Inferior parietal cortex (tissue), 1 donor: ENCODE data around the gene FAM47E.
"Not testable (repeated sequence)": the region's sequence is repeated elsewhere in the genome, so short reads cannot be mapped to it uniquely, and the experiment has no call there.

Source experiments
- DNase-seq: peaks from one replicate; pipeline ENCODE4 v3.0.0-alpha.2; 2016; ENCODE audit errors: extremely low spot score

The FAM47E gene

DNA sequence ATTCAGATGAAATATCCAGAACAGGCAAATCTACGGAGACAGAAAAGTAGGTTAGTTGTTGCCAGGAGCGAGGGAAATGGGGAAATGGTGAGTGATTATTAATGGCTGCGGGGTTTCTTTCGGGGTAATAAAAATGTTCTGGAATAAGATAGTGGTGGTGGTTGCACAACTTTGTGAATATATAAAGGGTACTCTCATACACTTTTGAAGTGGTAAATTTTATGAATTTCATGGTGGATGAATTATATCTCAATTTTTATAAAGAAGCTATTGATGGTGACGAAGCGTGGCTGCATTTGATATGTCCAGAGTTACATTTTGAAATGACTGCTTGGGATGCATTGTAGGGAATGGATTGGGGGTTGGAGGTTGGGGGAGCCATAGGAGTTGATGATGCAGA lies 16.3 kb downstream of the FAM47E start:
- no peak for DNase-seq

DNA sequence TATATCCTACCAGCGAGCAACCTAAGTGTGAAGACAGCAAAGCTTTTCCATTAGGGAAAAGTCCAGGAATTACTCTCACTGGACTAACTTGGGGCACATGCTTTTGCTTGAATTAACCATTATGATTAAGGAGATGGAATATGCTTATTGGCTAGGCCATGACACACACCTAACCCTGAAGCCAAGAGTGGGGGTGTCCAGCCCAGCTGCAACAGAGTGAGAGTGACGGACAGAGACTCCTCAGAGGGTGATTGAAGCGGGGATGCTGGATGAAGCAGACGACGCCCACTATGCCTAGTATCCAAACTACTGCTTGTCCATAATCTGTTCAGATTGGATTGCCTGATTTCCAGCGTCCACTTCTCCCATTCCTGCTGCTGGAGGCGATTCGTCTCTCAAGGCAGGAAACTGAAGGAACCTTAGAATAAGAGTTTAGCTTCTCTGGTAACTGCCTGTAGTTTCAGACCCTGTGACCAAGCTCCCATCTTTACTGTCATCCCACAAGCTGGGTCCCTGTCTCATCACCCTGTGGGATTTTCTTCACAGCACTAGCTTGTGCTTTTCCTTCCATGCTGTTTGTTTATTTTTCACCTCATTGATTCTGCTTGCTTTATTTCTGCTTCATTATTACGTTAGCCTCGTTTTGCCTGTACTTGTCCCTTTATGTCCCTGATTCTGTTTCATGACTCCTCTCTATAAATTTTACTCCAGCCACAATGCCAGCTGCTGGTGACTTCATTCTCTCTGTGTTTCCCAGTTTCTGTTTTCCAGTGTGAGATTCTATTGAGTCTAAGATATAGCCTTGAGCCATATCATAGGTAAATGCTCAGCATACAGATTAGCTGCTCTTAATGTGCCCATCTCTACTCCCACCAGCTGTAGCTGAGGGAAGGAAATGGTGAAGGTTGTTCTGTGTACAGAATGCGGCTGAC lies 19.0 kb downstream of the FAM47E start:
- DNase-seq = no peak

DNA sequence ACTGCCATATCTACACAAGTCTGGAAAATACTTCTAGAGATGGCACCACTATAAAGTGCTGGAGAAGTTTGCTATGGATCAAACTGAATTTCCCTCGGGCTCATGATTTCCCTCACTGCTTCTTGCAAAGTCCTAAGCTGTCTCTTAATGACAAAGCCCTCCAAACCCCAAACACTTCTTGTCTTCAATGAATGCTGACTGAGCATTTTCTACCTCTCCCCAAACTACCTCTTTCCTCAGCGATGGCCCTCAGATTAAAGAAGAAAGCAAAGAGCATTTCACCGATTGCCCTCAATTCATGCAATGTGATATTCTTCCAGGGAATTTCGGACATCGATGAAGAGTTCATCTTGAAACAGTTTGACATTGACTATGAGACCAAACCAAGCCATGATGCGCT lies 19.7 kb downstream of the FAM47E start:
- no peak for DNase-seq

DNA sequence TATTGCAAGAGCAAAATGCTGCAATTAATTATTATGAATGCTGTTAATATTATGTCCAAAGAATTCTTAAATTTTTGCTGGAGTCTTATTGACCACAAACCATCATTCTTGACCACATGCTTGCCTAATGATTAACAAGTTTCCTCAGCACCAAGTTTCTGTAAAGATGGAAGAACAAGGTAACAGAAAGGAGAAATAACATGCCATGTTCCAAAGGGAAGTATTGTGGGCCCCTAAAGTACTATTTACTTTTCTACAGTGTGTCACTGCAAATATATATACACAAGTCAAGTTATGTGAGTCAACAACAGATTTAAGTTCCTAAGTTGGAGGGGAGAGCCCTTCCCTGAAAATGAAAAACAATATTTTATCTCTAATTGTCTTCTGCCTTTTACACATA lies 20.6 kb downstream of the FAM47E start:
- DNase-seq = no peak

DNA sequence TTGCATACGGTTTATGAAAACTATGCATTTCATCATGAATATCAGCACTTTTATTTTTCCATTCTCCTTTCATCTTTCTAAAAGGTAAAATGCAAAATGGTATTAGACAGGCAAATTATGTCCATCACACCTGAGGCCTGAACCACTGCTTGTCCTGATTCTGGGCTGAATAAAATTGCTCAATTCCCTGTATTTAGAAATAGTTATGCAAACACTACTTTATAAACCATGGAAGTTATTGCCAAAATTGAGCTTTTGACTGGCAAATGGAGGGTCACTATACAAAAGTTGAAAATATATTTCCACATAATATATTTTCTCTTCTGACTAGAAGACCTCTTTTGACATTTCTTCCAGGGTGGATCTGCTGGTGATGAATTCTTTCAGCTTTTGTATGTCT lies 21.1 kb downstream of the FAM47E start:
- no peak for DNase-seq

DNA sequence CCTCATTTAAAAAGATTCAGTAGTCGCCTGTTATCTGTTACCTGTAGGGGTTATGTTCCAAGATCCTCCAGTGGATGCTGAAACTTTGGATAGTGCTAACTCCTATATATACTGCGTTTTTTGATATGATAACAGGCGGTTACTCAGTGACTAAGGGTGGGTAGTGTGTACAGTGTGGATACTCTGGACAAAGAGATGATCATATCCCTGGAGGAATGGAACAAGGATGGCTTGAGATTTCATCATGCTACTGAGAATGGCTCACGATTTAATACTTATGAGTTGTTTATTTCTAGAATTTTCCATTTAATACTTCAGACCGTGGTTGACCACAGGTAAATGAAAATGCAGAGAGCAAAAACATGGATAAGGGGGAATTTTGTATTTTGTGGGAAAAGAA lies 21.5 kb downstream of the FAM47E start:
- DNase-seq = no peak

DNA sequence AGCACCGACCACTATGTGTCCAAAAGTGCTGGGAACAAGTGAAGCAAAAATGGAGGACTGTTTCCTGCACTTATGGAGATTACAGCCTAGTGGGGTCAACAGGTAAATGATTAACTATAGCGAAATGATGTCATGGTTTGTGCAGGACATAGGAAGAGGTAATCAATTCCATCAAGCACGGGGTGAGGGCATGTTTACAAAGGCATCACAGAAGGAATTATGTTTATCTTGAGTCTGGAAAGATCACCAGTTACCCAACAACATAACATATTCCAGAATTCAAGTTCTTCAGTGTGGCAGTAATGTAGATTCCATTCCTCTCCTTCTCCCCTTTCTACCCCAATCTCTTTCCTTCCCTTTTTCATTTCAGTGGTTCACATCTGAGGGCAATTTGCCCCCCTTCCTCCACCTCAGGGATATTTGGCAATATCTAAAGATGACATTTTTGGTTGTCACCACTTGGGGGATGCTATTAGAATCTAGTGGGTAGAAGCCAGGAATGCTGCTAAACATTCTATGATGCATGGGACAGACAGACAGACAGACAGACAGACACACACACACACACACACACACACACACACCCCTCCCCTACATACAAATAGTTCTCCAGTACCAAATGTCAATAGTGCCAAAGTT lies 24.1 kb downstream of the FAM47E start:
- no peak for DNase-seq

DNA sequence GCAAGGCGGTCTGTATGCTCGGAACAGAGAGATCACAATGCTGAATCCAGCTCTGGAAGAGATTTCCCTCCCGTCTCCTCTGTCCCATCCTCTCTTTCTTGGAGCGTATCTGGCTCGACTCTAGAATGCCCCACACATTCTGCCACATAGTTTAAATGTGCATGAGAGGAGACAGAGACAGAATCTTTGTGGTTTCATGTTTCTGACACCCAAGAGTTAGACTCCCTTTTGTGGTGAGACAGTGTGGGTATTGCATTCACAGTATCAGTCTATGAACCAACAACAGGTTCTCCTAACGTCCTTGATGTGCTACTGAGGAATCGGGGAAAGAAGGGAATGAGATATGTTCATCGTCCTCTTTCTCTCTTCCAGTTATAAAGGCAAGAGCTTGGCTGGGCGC lies 25.3 kb downstream of the FAM47E start:
- no peak for DNase-seq

DNA sequence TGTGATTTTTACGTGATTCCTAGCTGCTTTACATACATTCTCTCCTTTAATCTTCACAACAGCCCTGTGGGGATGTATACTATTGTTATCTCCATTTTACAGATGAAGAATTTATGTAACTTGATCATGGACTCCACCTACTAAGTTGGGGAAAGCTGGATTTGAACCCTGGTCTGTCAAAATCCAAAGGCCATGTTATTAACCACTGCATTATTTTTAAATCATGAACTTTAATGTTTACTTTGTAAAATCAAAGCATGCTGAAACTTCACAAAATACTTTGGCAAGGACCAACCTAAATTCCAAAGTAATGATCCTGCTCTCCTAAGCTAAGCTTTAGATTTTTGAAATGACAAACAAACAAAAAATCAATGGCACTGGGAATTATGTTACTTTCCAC lies 26.1 kb downstream of the FAM47E start:
- no peak for DNase-seq

DNA sequence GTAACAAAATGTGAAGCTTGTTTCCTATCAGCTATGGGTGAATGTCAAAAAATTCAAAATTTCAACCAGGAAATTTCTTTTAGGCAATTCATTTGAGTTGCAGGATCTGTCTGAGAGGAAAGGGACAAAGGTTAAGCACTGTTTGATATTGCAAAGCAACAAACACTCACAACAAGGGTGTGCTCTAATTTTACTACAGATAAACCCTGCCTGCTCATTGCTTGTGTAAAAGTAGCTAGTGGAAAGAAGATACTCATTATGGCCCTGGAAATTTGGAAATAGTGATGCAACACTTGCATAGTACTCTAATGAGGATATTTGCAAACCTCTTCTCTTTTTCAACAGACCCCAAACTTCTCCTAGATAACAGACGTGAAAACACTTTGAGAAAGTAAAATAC lies 27.1 kb downstream of the FAM47E start:
- no peak for DNase-seq

DNA sequence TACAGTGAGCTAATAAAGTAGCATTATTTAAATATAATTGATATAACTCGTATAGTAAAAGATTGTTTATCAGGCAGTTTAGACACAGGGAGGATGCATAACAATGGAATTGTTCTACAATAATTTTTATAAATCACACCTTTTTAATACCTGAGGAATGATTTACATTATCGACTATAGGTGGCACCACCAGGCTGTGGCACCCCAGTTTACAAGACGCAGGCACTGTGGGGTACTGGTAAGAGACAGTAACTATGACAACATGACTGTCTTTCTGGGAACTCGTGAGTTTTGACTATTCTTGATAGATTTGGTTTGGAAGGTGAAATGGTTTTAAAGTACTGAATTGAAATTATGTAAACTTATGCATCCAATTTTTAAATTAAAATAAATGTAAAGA lies 27.9 kb downstream of the FAM47E start:
- no peak for DNase-seq

DNA sequence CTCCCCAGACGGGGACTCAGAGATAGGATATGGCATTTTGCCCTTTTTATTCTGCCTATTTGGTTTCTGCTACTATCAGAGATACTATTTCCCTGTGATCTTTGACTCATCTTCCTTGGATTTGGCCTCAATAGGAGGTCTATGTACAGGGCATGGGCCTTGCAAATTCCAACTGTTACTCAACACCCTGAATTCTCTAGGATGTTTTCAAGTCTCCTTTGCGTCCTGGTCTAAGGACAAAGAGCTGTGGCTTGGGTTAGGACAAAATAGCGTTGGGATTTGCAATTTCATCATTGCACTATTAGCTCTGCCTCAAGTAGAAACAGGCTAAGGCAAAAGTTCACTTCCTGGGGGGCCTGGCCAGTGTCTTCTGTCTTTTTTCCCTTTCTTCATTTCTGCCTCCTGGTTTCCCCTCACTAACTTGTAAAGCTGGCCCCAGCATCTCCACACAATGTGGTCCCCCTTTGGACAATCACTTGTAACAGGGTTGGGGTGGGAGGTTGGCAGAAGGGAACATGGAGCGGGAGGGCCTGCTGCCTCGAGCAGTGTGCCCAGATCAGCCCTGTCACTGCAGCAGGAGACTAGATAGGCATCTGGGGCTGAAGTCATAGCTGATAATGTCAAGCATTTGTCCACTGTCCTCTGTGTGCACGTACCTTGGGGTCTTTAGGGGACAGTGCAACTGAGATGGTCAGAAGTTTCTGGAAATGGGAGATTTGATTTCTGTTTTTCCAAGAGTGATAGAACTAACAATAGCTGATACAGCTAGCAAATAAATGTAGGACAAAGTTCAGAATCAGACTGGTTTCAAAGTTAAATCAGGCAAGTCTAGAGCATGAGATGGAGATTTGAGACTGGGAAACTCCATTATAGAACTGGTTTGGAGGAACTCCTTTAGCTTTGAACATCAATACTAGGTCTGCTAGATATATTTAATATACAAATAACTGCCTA lies 29.2 kb downstream of the FAM47E start:
- DNase-seq = no peak

DNA sequence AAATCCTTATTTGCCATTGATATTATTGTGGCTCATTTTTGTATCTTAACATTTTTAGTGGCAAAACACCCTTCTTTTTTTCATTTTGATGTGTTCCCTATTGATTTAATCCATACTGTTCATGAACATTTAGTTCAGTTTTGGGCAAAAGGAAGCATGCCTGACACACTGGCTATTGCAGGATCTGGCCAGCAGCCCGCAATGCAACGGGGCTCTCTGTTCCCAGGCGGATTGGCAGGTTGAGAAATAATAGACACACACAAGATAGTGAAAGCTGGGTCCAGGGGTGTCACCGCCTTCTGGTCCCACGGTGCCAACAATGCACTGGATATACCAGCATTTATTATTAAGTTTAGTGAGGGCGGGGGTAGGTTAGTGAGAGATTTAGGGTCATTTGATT lies 30.1 kb downstream of the FAM47E start:
- not testable (repeated sequence) for DNase-seq

DNA sequence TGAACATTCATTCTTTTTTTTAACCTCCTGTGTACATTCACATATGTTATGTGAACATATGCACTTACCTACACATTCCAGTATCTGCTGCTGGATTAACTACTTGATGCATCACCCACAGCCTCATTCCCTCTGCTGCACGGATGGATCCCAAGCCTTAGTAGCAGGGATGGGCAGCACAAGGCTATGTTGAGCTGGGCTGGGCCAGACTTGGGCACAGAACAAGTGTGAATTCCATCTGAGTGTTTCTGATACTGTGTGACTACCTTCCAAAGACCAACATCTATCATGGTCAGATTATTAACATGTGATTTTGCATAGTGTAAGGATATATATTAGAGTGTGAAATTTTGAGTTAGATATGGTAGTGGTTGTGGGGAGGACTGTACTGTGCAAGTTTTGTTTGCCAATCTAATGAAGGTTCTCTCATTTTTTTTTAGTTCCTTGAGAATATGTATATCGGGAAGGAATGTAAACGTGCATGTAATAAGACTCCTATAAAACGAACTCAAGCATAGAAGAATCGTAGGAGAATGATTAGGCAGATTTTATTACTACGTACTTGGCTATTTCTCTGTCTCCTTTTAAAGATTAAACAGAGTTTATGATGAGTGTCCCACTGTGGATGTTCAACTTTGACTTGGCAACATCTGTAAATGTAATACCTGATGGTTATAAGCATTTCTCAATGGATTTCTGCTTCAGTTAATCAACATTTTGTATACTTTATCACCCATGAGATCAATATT lies 31.6 kb downstream of the FAM47E start:
- DNase-seq = no peak

DNA sequence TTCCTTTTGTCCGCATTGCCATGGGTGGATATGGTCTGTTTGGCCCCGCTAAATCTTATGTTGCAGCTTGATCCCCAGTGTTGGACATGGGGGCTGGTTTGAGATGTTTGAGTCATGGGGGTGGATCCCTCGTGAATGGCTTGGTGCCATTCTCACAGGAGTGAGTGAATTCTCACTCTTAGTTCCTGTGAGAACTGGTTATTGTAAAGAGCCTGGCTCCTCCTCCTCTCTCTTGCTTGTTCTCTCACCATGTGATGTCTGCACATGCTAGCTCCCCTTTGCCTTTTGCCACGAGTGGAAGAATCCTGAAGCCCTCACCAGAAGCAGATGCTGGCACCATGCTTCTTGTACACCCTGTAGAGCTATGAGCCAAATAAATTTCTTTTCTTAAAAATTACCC lies 32.4 kb downstream of the FAM47E start:
- DNase-seq = no peak

DNA sequence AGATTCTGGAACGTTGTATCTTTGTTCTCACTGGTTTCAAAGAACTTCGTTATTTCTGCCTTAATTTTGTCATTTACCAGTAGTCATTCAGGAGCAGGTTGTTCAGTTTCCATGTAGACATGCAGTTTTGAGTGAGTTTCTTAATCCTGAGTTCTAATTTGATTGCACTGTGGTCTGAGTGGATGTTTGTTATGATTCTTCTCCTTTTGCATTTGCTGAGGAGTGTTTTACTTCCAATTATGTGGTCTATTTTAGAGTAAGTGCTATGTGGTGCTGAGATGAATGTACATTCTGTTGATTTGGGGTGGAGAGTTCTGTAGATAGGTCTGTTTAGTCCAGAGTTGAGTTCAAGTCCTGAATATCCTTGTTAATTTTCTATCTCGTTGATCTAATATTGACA lies 36.3 kb downstream of the FAM47E start:
- not testable (repeated sequence) for DNase-seq

DNA sequence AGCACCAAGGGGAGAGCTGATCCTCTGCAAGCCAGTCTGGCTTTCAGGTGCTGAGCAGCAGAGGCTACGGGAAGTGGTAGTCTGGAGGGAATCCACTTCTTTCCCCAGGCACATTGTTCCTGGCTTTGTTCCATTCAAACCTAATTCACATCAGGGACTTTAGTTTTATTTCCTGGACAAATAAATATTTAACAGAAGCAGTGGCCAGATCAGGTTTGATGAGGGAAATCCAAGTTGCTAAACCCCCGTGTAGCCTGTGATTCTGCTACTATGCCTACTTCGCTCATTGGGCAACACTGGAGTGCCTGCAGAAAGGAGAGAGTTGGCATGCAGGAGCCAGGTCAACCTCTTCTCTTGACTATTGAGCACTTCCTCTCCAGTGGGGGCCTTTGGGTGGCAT lies 41.2 kb downstream of the FAM47E start:
- DNase-seq = no peak

DNA sequence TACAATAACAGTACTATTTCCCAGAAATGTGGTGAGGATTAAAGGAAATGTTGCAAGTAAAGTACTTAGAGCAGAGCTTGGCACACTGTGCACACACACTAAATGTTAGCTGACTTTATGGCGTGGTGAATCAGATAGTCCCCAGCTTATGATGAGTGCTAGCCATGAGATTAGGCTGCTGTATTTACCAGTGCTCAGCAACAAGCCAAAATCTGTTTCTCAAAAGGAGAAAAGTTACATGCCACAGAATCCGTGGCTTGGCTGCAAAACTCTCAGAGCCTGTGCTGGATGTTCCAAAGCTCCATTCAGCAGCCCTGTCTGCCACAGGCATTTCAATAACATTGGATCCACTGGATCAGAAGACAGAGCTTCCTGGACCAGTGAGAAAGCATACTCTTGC lies 42.3 kb downstream of the FAM47E start:
- DNase-seq = no peak

DNA sequence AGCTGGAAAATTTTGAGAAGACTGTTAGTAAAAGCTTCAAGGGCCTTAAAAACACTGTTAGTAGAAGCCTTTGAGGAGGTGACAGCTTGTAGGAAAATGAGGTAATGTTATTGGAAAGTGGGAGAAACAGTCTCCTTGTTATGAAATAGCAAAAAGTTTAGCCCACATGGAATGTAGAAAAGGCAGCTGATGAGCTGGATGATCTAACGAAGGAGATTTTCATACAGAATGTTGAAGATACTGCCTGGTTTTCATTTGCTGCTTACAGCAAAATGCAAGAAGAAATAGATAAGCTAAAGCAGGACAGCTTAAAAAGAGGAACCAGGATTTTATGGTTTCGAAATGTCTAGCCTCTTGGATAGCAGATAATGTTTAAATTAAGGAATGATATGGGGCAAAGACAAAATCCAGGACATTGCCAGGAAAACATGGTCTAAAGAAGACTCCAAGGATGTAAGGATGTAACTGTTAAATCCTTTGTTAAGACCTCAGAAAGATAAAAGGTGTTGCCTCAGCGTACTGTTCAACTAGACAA lies 44.8 kb downstream of the FAM47E start:
- DNase-seq = no peak

DNA sequence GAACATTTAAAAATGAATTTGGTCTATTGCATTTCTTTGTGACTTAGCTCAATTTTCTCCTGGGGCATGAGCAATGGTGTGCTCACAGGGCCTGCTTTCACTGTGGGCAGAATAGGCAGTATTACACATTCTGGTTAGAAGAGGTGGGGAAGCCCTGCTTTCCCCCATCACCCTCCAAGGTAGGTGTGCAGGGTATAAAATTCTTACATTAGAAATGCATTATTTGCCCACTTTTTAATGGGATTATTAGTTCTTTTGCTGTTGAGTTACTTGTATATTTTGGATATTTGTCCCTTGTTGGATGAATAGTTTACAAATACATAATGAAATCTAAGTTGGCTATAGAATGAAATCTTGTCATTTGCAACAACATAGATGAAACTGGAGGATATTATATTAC lies 46.7 kb downstream of the FAM47E start:
- no peak for DNase-seq

DNA sequence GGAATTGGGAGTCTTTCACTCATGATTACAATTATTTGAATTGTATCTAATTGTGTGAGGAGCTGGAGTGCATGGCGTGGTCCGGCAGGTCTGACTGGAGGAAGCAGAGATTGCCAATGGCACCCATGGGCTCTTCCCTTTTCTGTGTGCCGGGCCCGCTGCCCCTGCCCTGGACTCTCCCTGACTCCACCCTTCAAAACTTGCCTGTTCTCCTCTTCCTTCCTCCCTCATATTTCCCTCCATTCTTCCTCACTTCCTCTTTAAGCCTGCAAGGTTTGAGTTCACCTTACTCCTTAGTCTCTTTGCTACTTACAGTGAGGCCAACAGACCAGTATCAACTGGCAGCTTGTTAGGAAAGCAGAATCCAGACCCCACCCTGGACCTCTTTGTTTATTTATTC lies 48.5 kb downstream of the FAM47E start:
- DNase-seq = no peak
